ENCODE data around the gene NPTX1.

Gene NPTX1

GRCh38 chr17:80446645-80447405, 29.6 kb downstream of the NPTX1 start:
- no peak for DNase-seq (ENCODE audit: low read depth in 3 of 3, low spot score in 1 of 3)

GRCh38 chr17:80445726-80446110, 30.7 kb downstream of the NPTX1 start:
- no peak for DNase-seq (ENCODE audit: low read depth in 3 of 3, low spot score in 1 of 3)

- no peak for DNase-seq (ENCODE audit: low read depth in 3 of 3, low spot score in 1 of 3)
Measured at GRCh38 chr17:80445007-80445725, 31.2 kb downstream of the NPTX1 start.

- no peak for DNase-seq (ENCODE audit: low read depth in 3 of 3, low spot score in 1 of 3)
Measured at GRCh38 chr17:80444644-80444979, 31.8 kb downstream of the NPTX1 start.

GRCh38 chr17:80443916-80444643, 32.3 kb downstream of the NPTX1 start:
- no peak for DNase-seq (ENCODE audit: low read depth in 3 of 3, low spot score in 1 of 3)

GRCh38 chr17:80443498-80443897, 32.9 kb downstream of the NPTX1 start:
- DNase-seq (ENCODE audit: low read depth in 3 of 3, low spot score in 1 of 3): no peak

- DNase-seq (ENCODE audit: low read depth in 3 of 3, low spot score in 1 of 3): no peak
Measured at GRCh38 chr17:80442764-80443163, 33.6 kb downstream of the NPTX1 start.

GRCh38 chr17:80442323-80442659, 34.1 kb downstream of the NPTX1 start:
- no peak for DNase-seq (ENCODE audit: low read depth in 3 of 3, low spot score in 1 of 3)

GRCh38 chr17:80441598-80442322, 34.6 kb downstream of the NPTX1 start:
- DNase-seq (ENCODE audit: low read depth in 3 of 3, low spot score in 1 of 3): no peak

GRCh38 chr17:80441133-80441578, 35.3 kb downstream of the NPTX1 start:
- DNase-seq (ENCODE audit: low read depth in 3 of 3, low spot score in 1 of 3): peak in 1 of 3 donors; percentile 16

GRCh38 chr17:80439499-80439898, 36.9 kb downstream of the NPTX1 start:
- DNase-seq (ENCODE audit: low read depth in 3 of 3, low spot score in 1 of 3): no peak

- no peak for DNase-seq (ENCODE audit: low read depth in 3 of 3, low spot score in 1 of 3)
Measured at GRCh38 chr17:80438806-80439205, 37.6 kb downstream of the NPTX1 start.

GRCh38 chr17:80437532-80437931, 38.9 kb downstream of the NPTX1 start:
- DNase-seq (ENCODE audit: low read depth in 3 of 3, low spot score in 1 of 3): no peak

GRCh38 chr17:80433916-80434666, 42.3 kb downstream of the NPTX1 start:
- DNase-seq (ENCODE audit: low read depth in 3 of 3, low spot score in 1 of 3): no peak

- DNase-seq (ENCODE audit: low read depth in 3 of 3, low spot score in 1 of 3): no peak
Measured at GRCh38 chr17:80432961-80433550, 43.4 kb downstream of the NPTX1 start.

GRCh38 chr17:80432350-80432955, 44.0 kb downstream of the NPTX1 start:
- no peak for DNase-seq (ENCODE audit: low read depth in 3 of 3, low spot score in 1 of 3)

GRCh38 chr17:80431246-80432195, 44.9 kb downstream of the NPTX1 start:
- no peak for DNase-seq (ENCODE audit: low read depth in 3 of 3, low spot score in 1 of 3)

GRCh38 chr17:80430446-80431245, 45.8 kb downstream of the NPTX1 start:
- DNase-seq (ENCODE audit: low read depth in 3 of 3, low spot score in 1 of 3): no peak

Measured in stimulated activated CD4-positive, alpha-beta T cell treated with anti-CD3 and anti-CD28 coated beads, TNF-alpha, amount 100 ng/mL, for 1 hour (primary cell).